Measurements from ENCODE around the gene LRRC56.

Gene LRRC56

GRCh38 chr11:492427-493226, 44.7 kb upstream of the LRRC56 start:
- no peaks in the 10 kb centered on the region for H3K4me1 ChIP-seq (ENCODE audit: control insufficient read depth, insufficient read depth, low read length)
- H3K4me3 ChIP-seq (ENCODE audit: low read depth, low read length), result no peak overlapping the region
- CTCF ChIA-PET, result no interaction called here
- no peaks in the 10 kb centered on the region for H3K9me3 ChIP-seq (ENCODE audit: control insufficient read depth, insufficient read depth, low read depth, low read length)
- POLR2A ChIA-PET, result no interaction called here
- H3K36me3 ChIP-seq (ENCODE audit: control insufficient read depth in 2 of 2, insufficient read depth in 1 of 2, low read length in 2 of 2), result peaks cover 0 to 79% of the 10 kb centered on the region in 2 experiments; a peak in 1 of 3 replicates
- TF ChIP-seq MEIS1 (CRISPR knock-in tag; IDR thresholded peaks at IDR 0.05; ENCODE audit: borderline replicate concordance), result no peak
- TF ChIP-seq ZNF404 (tag by site-specific recombination; IDR thresholded peaks at IDR 0.05), result no peak
- peak; percentile 61; the same call in 1 of the 2 replicates for TF ChIP-seq ZIC2 (tag by site-specific recombination; IDR thresholded peaks at IDR 0.05)
- TF ChIP-seq GLIS1 (tag by site-specific recombination; IDR thresholded peaks at IDR 0.05), result peak; percentile 43
- no peak for TF ChIP-seq ZNF629 (tag by site-specific recombination; IDR thresholded peaks at IDR 0.05)
- no peak for TF ChIP-seq ZNF776 (tag by site-specific recombination; IDR thresholded peaks at IDR 0.05; ENCODE audit: borderline replicate concordance)
- no peak for TF ChIP-seq ZNF423 (tag by site-specific recombination; IDR thresholded peaks at IDR 0.05)
- TF ChIP-seq ZNF175 (tag by site-specific recombination; IDR thresholded peaks at IDR 0.05), result no peak
- 0 out of 2 replicates have a peak, but pooled peaks have one; percentile 15 for TF ChIP-seq PATZ1 (tag by site-specific recombination; IDR thresholded peaks at IDR 0.05)
- no peak overlapping the region for H3K27ac ChIP-seq (ENCODE audit: extremely low read depth, low read depth, low read length)

DNA sequence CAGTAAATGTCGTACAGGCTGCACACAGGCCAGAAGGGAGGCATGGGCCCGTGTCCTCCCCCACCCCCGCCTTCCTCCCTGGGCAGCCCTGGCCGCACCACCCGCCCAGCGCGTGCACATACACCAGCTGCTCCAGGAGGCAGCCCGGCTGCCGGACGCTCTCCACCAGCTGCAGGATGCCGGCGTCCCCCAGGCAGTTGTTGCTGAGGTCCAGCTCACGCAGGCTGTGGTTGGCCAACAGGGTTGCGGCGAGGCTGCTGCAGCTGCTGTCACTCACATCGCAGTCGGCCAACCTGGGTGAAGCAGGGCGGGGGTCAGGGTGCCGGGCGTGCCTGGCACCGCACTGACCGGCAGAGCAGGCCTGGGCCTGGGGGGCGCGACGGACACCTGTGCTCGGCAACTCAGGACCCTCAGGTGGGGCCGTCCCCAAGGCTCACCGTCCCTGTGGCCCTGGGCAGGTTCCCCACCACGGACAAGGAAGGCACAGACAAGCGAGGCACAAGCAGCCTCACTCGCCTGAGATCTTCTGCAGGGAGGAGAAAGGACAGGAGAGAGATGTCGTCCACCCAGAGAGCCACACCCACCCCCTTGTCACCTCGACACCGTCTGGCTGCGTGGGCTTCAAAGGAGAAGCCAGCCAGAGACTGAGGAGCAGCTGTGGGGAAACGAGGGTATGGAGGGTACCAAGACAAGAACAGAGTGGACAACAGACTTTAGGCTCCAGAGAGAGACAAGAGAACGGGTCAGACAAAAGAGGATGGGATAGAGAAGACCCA, 42.4 kb upstream of the LRRC56 start:
- ChIA-PET CTCF (no interaction called here), POLR2A (interaction anchor here (1.6 kb wide), 1 partner anchor 11 kb away, joined by 4 read pairs; no protein-coding TSS in a partner anchor)
- Histone ChIP-seq H3K4me1 (ENCODE audit: control insufficient read depth, insufficient read depth, low read length) (no peaks in the 10 kb centered on the region), H3K4me3 (ENCODE audit: low read depth, low read length) (no peak overlapping the region), H3K27ac (ENCODE audit: extremely low read depth, low read depth, low read length) (no peak overlapping the region), H3K36me3 (ENCODE audit: control insufficient read depth in 2 of 2, insufficient read depth in 1 of 2, low read length in 2 of 2) (peaks cover 0 to 85% of the 10 kb centered on the region in 2 experiments; a peak in 1 of 3 replicates), H3K9me3 (ENCODE audit: control insufficient read depth, insufficient read depth, low read depth, low read length) (no peaks in the 10 kb centered on the region)
- TF ChIP-seq, protein P1, sequence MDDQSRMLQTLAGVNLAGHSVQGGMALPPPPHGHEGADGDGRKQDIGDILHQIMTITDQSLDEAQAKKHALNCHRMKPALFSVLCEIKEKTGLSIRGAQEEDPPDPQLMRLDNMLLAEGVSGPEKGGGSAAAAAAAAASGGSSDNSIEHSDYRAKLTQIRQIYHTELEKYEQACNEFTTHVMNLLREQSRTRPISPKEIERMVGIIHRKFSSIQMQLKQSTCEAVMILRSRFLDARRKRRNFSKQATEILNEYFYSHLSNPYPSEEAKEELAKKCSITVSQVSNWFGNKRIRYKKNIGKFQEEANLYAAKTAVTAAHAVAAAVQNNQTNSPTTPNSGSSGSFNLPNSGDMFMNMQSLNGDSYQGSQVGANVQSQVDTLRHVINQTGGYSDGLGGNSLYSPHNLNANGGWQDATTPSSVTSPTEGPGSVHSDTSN (CRISPR knock-in tag; IDR thresholded peaks at IDR 0.05), result 0 out of 2 replicates have a peak, but pooled peaks have one; percentile 33
- no peak for TF ChIP-seq MEIS1 (CRISPR knock-in tag; IDR thresholded peaks at IDR 0.05; ENCODE audit: borderline replicate concordance)

- H3K4me3 ChIP-seq (ENCODE audit: low read depth, low read length), result no peak overlapping the region
- TF ChIP-seq, protein P2, sequence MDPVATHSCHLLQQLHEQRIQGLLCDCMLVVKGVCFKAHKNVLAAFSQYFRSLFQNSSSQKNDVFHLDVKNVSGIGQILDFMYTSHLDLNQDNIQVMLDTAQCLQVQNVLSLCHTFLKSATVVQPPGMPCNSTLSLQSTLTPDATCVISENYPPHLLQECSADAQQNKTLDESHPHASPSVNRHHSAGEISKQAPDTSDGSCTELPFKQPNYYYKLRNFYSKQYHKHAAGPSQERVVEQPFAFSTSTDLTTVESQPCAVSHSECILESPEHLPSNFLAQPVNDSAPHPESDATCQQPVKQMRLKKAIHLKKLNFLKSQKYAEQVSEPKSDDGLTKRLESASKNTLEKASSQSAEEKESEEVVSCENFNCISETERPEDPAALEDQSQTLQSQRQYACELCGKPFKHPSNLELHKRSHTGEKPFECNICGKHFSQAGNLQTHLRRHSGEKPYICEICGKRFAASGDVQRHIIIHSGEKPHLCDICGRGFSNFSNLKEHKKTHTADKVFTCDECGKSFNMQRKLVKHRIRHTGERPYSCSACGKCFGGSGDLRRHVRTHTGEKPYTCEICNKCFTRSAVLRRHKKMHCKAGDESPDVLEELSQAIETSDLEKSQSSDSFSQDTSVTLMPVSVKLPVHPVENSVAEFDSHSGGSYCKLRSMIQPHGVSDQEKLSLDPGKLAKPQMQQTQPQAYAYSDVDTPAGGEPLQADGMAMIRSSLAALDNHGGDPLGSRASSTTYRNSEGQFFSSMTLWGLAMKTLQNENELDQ (tag by site-specific recombination; IDR thresholded peaks at IDR 0.05; ENCODE audit: low read depth), result no peak
- TF ChIP-seq REST (tag by site-specific recombination; IDR thresholded peaks at IDR 0.05), result 0 out of 2 replicates have a peak, but pooled peaks have one; percentile 20
- no peak for TF ChIP-seq ZNF670 (tag by site-specific recombination; IDR thresholded peaks at IDR 0.05; ENCODE audit: low read depth)
- no peaks in the 10 kb centered on the region for H3K4me1 ChIP-seq (ENCODE audit: control insufficient read depth, insufficient read depth, low read length)
- no peak overlapping the region for H3K27ac ChIP-seq (ENCODE audit: extremely low read depth, low read depth, low read length)
- H3K36me3 ChIP-seq (ENCODE audit: control insufficient read depth in 2 of 2, insufficient read depth in 1 of 2, low read length in 2 of 2), result peaks cover 0 to 85% of the 10 kb centered on the region in 2 experiments; a peak in 1 of 3 replicates
- no peaks in the 10 kb centered on the region for H3K9me3 ChIP-seq (ENCODE audit: control insufficient read depth, insufficient read depth, low read depth, low read length)
- ChIA-PET CTCF (no interaction called here), POLR2A (interaction anchor here (1.6 kb wide), 1 partner anchor 11 kb away, joined by 4 read pairs; no protein-coding TSS in a partner anchor)
Measured at GRCh38 chr11:495537-495931, 41.8 kb upstream of the LRRC56 start.

All from HEK293 (cell line).